PC-9 (cell line): ENCODE results near the gene SEMA3B.

ENCODE experiments used
- EZH2 ChIP-seq: fragments of 200-600 bp; sonication (generic); IDR thresholded peaks from 2 replicates; pipeline ENCODE4 v1.8.0; 2017; ENCODE audit warnings: antibody characterized with exemption, low read depth
- TF ChIP-seq, protein P1 (sequence below): fragments of 200-600 bp; sonication (generic); conservative IDR thresholded peaks from 2 replicates; pipeline ENCODE4 v1.6.1; 2017; ENCODE audit warnings: mixed run types, antibody characterized with exemption, mild to moderate bottlenecking, moderate library complexity

DNA sequence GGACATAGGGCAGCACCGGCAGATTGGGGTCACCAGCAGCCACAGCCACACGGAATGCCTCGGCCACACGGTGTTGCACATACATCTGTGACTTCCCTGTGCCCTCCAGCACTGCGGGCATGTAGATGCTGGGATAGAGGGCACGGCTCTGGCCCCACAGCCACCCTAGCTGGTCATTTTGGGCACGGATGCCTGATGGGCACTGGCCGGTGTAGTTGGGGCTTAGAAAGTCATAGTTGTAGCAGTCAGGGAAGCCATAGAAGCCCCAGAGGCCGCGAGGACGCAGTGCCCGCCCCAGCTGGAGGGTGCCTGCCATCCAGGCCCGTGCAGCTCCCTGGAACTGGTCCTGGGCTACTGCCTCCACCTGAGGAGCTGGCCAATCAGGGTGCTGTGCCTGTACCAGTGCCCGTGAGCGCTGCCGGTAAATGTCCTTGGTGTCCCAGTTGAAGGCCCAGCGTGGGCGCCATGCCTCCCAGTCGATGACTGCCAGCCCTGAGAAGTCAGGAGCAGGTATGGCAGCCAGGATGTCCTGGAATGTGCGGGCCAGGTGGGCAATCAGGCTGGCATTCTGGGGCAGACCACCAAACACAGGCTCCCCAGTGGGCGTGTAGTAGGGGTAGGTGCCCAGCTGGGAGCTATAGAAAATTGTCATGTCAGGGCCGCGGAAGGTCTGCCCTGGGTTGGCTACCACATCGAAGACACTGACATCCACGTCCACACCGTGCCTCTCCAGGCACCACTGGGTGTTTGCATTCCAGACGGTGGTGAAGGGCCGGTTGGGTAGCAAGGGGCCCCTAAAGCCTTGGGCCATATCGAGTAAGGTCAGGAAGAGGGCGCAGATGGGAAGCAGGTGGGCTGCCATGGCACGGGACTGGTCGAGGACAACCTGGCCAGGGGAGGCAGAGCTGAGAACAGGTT, 33.4 kb downstream of the SEMA3B start:
- TF ChIP-seq, protein P1, sequence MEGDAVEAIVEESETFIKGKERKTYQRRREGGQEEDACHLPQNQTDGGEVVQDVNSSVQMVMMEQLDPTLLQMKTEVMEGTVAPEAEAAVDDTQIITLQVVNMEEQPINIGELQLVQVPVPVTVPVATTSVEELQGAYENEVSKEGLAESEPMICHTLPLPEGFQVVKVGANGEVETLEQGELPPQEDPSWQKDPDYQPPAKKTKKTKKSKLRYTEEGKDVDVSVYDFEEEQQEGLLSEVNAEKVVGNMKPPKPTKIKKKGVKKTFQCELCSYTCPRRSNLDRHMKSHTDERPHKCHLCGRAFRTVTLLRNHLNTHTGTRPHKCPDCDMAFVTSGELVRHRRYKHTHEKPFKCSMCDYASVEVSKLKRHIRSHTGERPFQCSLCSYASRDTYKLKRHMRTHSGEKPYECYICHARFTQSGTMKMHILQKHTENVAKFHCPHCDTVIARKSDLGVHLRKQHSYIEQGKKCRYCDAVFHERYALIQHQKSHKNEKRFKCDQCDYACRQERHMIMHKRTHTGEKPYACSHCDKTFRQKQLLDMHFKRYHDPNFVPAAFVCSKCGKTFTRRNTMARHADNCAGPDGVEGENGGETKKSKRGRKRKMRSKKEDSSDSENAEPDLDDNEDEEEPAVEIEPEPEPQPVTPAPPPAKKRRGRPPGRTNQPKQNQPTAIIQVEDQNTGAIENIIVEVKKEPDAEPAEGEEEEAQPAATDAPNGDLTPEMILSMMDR, result no peak
- TF ChIP-seq EZH2, result no peak
